SIG-M5 (cell line): ENCODE results near the gene SLITRK3.

Source experiments
- DNase-seq: peaks from one replicate; lab custom pipeline; 2025; lab: John Stamatoyannopoulos, UW

The SLITRK3 gene

GRCh38 chr3:165195640-165196576 lies at the start of gene SLITRK3:
TSS of gene SLITRK3 (minus strand) at chr3:165196384. CDS start at chr3:165190830, 5,554 bp downstream.
- no peak for DNase-seq

DNA sequence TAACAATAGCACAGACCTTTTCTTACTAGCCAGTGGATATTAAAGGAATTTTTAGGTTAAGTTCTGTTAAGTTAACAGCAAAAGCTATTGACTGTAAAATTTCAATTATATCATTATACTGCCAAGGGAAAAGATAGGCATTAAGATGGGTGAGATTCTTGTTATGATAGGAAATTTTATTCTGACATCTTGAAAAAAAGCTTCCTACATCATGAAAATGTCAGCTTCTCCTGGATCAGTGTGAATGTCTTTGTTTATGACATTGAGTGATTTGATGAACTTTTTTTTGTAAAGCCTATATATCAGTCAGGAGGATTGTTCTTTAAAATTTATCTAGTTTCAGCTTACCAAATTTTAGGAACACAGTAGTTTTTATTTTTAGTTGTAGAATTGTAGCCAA lies 47.4 kb upstream of the SLITRK3 start:
- DNase-seq = no peak

- no peak for DNase-seq
These were observed 37.5 kb upstream of the SLITRK3 start for GRCh38 chr3:165233501-165234195.

DNA sequence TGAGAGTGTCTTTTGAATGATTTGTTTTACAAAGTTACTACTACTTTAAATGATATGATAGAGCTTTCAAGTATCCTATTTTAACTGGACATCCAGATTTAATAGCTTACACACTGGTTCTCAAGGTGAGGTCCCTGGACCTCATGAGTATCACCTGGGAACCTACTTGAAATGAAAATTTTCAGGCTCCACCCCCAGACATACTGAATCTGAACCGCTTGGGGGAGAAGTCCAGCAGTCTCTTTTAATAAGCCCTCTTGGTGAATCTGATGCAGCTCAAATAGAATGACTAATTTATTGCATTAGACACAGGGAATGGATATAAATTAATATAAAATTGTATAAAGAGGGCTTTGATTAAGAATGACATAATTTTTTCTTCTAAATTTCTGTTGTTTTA lies 29.4 kb upstream of the SLITRK3 start:
- DNase-seq = no peak

- DNase-seq = no peak
These were observed 21.6 kb upstream of the SLITRK3 start for GRCh38 chr3:165217739-165218138.

DNA sequence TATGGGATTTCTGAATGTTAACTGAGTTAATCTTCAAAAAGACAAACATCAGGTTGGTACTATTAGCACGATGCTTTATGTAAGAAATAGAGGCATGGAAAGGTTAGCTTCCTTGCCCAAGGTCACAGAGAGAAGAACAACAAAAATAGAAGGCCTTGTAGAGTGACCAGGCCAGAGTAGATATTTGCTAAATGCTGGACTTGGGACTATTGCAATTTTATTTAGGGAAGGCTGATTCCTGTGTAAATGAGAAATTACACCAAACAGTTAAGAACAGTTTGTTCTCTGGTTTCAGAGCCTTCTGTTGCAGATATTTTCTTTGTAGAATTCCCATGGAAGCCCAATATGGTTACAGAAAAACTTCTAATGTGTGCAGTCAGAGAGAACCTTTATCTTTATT lies 16.4 kb upstream of the SLITRK3 start:
- DNase-seq = no peak

- no peak for DNase-seq
These were observed 15.5 kb upstream of the SLITRK3 start for GRCh38 chr3:165211721-165212120.

DNA sequence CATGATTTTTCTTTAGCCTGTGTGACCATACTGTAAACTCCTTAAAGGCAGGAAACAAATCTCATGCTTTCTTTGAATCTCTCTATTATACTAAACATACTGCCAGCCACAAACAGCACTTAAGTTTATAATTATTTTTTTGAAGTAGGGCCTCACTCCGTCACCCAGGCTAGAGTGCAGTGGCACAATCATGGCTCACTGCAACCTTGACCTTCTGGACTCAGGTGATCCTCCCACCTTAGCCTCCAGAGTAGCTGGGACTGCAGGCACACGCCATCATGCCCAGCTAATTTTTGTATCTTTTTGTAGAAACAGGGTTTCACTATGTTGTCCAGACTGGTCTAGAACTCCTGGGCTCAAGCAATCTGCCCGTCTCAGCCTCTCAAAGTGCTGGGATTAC lies 14.5 kb upstream of the SLITRK3 start:
- DNase-seq = no peak

GRCh38 chr3:165210132-165210531 lies 13.9 kb upstream of the SLITRK3 start:
- DNase-seq = no peak

DNA sequence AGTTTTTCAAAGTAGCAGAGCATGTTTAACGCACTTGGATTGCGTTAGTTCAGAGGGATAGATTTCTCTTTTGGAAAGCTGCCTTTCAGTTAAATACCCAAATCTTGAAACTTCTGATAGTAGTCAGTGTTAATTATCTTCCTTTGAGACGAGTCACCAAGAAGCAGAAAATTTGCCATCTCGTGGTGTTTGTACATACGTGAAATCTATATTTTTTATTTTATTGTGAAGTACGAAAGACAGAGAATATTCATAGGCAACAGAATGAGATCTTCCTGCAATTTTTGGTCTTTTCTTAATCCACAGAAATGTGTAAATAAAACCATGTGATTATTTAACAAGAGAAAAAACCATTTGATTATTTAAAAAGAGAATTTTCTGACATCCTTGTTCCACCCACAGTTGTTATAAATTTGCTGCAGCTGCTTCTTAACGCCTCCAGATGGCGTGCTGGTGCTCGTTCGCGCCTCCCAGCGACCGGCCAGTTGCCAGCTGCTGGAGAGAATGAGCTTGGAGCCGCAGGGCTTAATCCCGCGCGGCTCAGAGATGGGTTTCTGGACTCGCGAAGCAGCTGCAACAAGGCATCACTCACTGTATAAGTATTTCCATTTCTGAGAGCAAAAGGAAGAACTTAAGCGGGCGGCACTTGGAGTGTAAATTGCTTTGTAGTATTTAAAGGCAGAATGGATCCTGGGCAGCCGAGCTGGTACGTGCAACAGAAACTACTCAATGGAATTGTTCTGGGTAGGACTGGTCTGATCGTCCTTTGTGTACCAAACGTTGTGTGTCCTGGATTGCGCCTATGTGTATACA lies 10.5 kb upstream of the SLITRK3 start:
- peak; percentile 16 for DNase-seq

DNA sequence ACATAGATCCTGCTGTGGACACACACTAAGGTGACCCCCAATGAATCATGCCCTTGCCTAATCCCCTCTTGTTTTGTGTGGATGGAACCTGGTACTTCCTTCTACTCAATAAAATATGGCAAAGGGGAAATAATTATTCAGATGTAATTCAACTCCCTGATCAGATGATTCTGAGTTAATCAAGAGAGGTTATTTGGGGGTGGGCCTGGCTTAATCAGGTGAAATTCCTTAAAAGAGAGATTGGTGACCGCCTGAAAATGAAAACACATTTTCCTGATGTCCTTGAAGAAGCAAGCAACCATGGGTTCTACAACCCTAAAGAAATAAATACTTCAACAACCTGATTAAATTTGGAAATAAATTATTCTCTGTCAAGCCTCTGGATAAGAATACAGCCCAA lies 8.3 kb upstream of the SLITRK3 start:
- DNase-seq = no peak

DNA sequence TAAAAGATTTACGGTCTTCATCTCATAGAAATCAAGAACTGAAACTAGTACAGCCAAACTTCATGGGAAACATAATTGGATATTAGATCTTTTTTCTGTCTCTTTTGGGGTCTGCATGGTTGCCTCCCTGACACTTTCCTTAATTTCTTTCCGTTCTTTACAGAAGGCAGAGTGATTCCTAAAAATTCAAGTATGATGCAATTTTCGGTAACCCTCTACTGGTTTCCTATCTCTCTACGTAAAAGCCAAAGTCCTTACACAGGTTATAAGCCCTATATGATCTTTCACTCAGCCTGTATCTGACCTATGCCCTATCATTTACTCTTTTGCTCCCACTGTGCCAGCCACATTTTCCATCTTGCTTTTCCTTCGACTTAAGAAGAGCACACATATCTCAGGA lies 6.8 kb upstream of the SLITRK3 start:
- DNase-seq = no peak

DNA sequence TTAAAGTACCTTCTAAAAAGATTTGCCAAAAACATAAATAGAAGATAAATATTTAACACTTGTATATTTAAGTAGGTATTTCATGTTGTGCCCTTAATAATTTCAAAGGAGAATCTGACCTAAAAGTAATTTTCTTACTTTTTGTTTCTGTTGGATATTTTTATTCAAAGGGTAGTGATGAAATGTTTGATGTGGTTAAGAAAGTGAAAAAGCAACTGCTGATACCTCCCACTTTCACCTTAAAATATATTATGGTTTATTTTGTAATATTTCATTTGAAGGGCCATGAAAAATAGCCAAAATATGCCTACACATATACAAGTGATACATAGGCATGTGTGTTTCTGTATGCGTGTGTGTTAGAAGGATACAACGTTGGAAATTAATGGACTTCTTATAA lies 5.8 kb upstream of the SLITRK3 start:
- DNase-seq = no peak

DNA sequence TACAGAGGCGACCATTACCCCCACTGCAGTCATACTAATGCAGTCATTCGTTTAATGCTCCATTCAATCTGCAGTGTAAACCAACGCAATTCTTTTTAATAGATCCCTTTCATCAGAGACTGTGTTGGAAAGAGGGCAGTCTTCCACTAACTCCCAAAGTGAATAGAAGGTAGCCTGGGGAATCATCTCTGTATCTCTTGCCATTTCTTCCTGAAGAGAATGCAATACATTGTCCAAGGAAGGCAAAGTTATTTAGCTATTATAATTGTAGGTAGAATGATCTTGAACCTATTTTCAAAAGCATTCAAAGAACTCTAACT lies 1.3 kb upstream of the SLITRK3 start:
- DNase-seq = no peak

GRCh38 chr3:165196577-165197480 lies 645 bp upstream of the SLITRK3 start:
- DNase-seq = no peak

DNA sequence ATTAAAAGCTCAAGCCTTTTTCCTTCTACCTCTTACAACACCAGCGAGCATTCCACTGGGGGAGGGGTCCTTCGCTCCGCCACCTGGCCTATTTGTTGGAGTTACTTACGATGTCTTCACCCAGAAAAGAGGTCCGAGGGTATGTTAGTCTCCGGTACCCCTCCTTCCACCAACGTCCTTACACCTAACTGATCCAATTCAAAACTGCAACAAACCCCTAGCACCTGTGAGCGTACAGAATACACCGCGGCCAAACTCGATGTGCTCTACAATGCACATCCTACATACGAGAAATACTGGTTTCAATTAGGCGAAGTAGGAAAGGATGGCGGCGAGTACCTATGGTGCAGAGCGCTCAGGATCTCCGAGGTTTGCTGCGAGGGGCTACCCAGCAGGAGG lies 944 bp downstream of the SLITRK3 start:
- DNase-seq = no peak

DNA sequence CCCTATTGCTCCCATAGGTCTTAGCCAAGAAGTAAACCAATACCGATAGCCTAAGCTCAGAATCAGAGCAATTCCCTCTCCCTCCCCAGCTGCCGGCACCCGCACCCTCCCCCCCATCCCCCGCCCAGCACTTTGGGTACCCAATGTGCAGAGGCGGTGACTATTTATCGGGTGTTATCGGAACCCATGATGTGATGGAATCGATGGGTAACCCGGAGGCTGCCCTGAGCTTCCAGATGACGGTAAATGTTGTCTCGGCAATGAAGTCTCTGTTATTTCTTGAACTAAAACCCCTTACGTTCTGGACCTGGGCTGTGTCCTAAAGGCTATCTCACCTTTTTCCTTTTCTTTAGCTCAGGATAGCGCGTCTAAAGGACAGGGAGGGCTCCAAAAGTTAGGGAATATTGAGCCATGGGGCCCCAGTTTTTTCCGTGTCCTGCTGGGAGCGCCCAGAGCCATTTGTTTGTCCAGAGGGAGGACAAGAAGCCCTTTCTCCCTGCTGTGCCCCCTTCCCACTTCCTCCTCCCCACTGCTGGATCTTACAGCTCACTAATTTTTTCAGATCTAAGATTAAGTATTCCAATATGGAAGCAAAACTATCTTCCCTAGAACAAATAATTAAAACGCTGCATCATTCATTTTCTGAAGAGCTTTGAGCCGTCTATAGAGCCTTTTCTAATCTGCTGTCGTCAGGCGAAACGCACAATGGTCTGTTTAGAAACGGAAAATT lies 1.5 kb downstream of the SLITRK3 start:
- DNase-seq = no peak

GRCh38 chr3:165193366-165194254 lies 2.6 kb downstream of the SLITRK3 start:
- DNase-seq = no peak

GRCh38 chr3:165192610-165193192 lies 3.5 kb downstream of the SLITRK3 start:
- no peak for DNase-seq
